Epithelial cell of proximal tubule (primary cell): Measurements from ENCODE around the gene GZF1. TPM values are rescaled to one million over a fixed set of nuclear protein-coding genes. Genes with fewer than 3 reads are reported as not detected.

Experiments
- DNase-seq: peaks from one replicate; pipeline ENCODE4 v3.0.0-alpha.2; 2011; ENCODE audit warnings: low read depth
- H3K4me3 ChIP-seq: 2 replicates; pipeline ENCODE4 v1.5.1; 2011; ENCODE audit warnings: low read depth, mild to moderate bottlenecking, low read length
- CTCF ChIP-seq: conservative IDR thresholded peaks from 2 replicates; pipeline ENCODE4 v1.5.1; 2012; ENCODE audit warnings: low read depth, mild to moderate bottlenecking, low read length
- total RNA-seq: library from RNA; depleted of rRNA; stranded (reverse); fragments of >200 nt; gene quantifications from 2 replicates; pipeline ENCODE4 v1.2.3, GENCODE V29; 2015

Gene GZF1
- total RNA-seq, 1 donor from 2014 or later, result 9.5 TPM

GRCh38 chr20:23320317-23320716 is 41.7 kb upstream of the GZF1 start:
- DNase-seq, result no peak
- no peak overlapping the region for H3K4me3 ChIP-seq
- peak; percentile 43 for TF ChIP-seq CTCF

- TF ChIP-seq CTCF, result no peak
- no peak for DNase-seq
Observed at GRCh38 chr20:23325107-23325506, 36.9 kb upstream of the GZF1 start.

GRCh38 chr20:23326774-23327173 is 35.2 kb upstream of the GZF1 start:
- TF ChIP-seq CTCF, result no peak
- H3K4me3 ChIP-seq, result no peak overlapping the region
- DNase-seq, result no peak

More at GRCh38 chr20:23325107-23325506, 36.9 kb upstream of the GZF1 start:
- H3K4me3 ChIP-seq, result no peak overlapping the region

- TF ChIP-seq CTCF, result no peak
- no peak overlapping the region for H3K4me3 ChIP-seq
- no peak for DNase-seq
Observed at GRCh38 chr20:23327617-23328333, 34.2 kb upstream of the GZF1 start.

GRCh38 chr20:23331450-23332350 is 30.3 kb upstream of the GZF1 start:
- H3K4me3 ChIP-seq, result no peak overlapping the region
- no peak for DNase-seq
- no peak for TF ChIP-seq CTCF

- no peak for TF ChIP-seq CTCF
- DNase-seq, result no peak
- no peak overlapping the region for H3K4me3 ChIP-seq
Observed at GRCh38 chr20:23332467-23332866, 29.5 kb upstream of the GZF1 start.
